ENCODE results near the gene MYL6. TPM values are rescaled to one million over a fixed set of nuclear protein-coding genes. Genes with fewer than 3 reads are reported as not detected.

Gene MYL6
- total and polyA plus RNA-seq, 2 donors from 2014 or later: 1,630 to 4,190 TPM

DNA sequence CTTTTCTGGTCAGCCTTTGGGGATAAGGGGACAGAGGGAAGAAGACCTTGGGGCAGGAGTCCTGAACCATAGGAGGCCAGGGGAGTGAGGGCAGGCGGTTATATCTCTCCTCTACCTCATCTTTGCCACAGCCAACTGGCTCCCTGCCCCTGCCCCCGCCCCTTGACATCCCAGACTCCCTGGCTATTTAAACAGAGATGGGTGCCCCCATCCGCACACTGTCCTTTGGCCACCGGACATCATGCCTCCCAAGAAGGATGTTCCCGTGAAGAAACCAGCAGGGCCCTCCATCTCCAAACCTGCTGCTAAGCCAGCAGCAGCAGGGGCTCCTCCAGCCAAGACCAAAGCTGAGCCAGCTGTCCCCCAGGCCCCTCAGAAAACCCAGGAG is 4.5 kb upstream of the MYL6 start:
- H3K9me3 ChIP-seq (ENCODE audit: control insufficient read depth in 2 of 3, insufficient read depth in 1 of 3, low read length in 3 of 3): no peaks in the 10 kb centered on the region
- peaks cover 0 to 2% (median 0%) of the 10 kb centered on the region in 3 donors for H3K36me3 ChIP-seq (ENCODE audit: control insufficient read depth in 2 of 3, insufficient read depth in 3 of 3, low read length in 3 of 3)
- H3K9ac ChIP-seq (ENCODE audit: low read length in 3 of 3): no peak overlapping the region
- peaks cover 0 to 16% (median 10%) of the 10 kb centered on the region in 3 donors for H3K4me1 ChIP-seq (ENCODE audit: control insufficient read depth in 2 of 3, insufficient read depth in 2 of 3, low read depth in 1 of 3, low read length in 3 of 3)
- no peak overlapping the region for H3K27ac ChIP-seq (ENCODE audit: low read depth in 2 of 2, low read length in 2 of 2)
- no peak overlapping the region for H3K4me3 ChIP-seq (ENCODE audit: low read length in 3 of 3)
- DNase-seq (peak in 2 of 5 donors; percentile 41 to 49), FAIRE-seq (no peak)
- TF ChIP-seq, protein P1, sequence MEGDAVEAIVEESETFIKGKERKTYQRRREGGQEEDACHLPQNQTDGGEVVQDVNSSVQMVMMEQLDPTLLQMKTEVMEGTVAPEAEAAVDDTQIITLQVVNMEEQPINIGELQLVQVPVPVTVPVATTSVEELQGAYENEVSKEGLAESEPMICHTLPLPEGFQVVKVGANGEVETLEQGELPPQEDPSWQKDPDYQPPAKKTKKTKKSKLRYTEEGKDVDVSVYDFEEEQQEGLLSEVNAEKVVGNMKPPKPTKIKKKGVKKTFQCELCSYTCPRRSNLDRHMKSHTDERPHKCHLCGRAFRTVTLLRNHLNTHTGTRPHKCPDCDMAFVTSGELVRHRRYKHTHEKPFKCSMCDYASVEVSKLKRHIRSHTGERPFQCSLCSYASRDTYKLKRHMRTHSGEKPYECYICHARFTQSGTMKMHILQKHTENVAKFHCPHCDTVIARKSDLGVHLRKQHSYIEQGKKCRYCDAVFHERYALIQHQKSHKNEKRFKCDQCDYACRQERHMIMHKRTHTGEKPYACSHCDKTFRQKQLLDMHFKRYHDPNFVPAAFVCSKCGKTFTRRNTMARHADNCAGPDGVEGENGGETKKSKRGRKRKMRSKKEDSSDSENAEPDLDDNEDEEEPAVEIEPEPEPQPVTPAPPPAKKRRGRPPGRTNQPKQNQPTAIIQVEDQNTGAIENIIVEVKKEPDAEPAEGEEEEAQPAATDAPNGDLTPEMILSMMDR (IDR thresholded peaks at IDR 0.05; ENCODE audit: borderline replicate concordance, extremely low read depth, insufficient read depth): no peak
- H3K27me3 ChIP-seq (ENCODE audit: control insufficient read depth, insufficient read depth, low read length): no peaks in the 10 kb centered on the region
- intact Hi-C loops (cut with DNase I): no loop called here

GRCh38 chr12:56154246-56154771 is 3.9 kb upstream of the MYL6 start:
- H3K9ac ChIP-seq (ENCODE audit: low read length in 3 of 3): no peak overlapping the region
- intact Hi-C loops (cut with DNase I): no loop called here
- FAIRE-seq: no peak
- H3K4me3 ChIP-seq (ENCODE audit: low read length in 3 of 3): no peak overlapping the region
- no peaks in the 10 kb centered on the region for H3K27me3 ChIP-seq (ENCODE audit: control insufficient read depth, insufficient read depth, low read length)
- H3K27ac ChIP-seq (ENCODE audit: low read depth in 2 of 2, low read length in 2 of 2): no peak overlapping the region
- H3K36me3 ChIP-seq (ENCODE audit: control insufficient read depth in 2 of 3, insufficient read depth in 3 of 3, low read length in 3 of 3): peaks cover 0 to 2% (median 0%) of the 10 kb centered on the region in 3 donors
- H3K4me1 ChIP-seq (ENCODE audit: control insufficient read depth in 2 of 3, insufficient read depth in 2 of 3, low read depth in 1 of 3, low read length in 3 of 3): peaks cover 0 to 16% (median 11%) of the 10 kb centered on the region in 3 donors
- DNase-seq: no peak
- H3K9me3 ChIP-seq (ENCODE audit: control insufficient read depth in 2 of 3, insufficient read depth in 1 of 3, low read length in 3 of 3): no peaks in the 10 kb centered on the region
- TF ChIP-seq, protein P1 (IDR thresholded peaks at IDR 0.05; ENCODE audit: borderline replicate concordance, extremely low read depth, insufficient read depth): no peak

- no peaks in the 10 kb centered on the region for H3K9me3 ChIP-seq (ENCODE audit: control insufficient read depth in 2 of 3, insufficient read depth in 1 of 3, low read length in 3 of 3)
- H3K9ac ChIP-seq (ENCODE audit: low read length in 3 of 3): no peak overlapping the region
- DNase-seq: peak in 1 of 5 donors; percentile 52
- peaks cover under 1 to 21% (median 16%) of the 10 kb centered on the region in 3 donors for H3K4me1 ChIP-seq (ENCODE audit: control insufficient read depth in 2 of 3, insufficient read depth in 2 of 3, low read depth in 1 of 3, low read length in 3 of 3)
- no peak overlapping the region for H3K4me3 ChIP-seq (ENCODE audit: low read length in 3 of 3)
- peaks cover under 1 to 5% (median 4%) of the 10 kb centered on the region in 3 donors for H3K36me3 ChIP-seq (ENCODE audit: control insufficient read depth in 2 of 3, insufficient read depth in 3 of 3, low read length in 3 of 3)
- intact Hi-C loops (cut with DNase I): no loop called here
- no peak for FAIRE-seq
- H3K27me3 ChIP-seq (ENCODE audit: control insufficient read depth, insufficient read depth, low read length): no peaks in the 10 kb centered on the region
- TF ChIP-seq, protein P1 (IDR thresholded peaks at IDR 0.05; ENCODE audit: borderline replicate concordance, extremely low read depth, insufficient read depth): no peak
- no peak overlapping the region for H3K27ac ChIP-seq (ENCODE audit: low read depth in 2 of 2, low read length in 2 of 2)
These were observed 3.3 kb upstream of the MYL6 start for GRCh38 chr12:56154818-56155217.
